SW480 (cell line): ENCODE measurements around the gene ANKLE2.

ENCODE experiments used
- DNase-seq: peaks from one replicate; pipeline ENCODE4 v3.0.0-alpha.2; 2016; ENCODE audit warnings: low spot score

Gene ANKLE2

DNA sequence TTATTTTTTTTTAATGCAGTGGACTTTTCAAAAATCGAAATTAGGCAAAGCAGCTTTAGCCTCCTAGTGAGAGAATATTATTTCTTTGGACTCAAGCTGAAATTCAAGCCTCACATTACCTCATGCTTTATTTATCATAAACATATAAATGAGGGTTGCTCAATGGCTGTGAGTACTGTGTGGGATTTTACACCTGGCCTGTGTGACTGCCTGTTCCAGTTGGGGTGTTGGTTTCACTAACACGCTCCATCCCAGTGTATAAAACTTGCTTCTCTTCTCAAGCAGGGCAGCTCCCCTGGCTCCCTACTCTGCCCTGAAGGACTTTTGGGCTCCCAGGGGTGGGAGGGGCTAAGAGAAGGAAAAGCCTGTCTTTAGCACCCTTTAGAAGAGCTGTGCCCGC, 15.0 kb downstream of the ANKLE2 start:
- DNase-seq = no peak

DNA sequence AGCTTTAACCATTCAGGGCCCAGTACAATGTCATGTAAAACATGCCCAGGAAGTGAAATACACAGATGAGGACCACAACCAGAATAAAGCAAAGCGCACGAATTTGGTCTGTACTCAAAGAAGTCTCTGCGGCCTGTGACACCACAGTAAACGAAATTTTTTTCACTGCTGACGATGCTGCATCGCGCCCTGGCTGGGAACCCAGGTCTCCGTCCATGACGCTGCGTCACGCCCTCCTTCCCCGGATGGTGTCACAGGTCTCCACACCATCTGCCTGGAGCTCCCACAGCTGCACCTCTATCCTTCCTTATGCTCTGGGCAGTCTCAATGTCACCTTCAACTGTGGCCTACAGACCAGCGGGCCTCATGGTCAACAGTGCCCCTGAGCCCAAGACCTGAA, 17.8 kb downstream of the ANKLE2 start:
- DNase-seq = no peak

DNA sequence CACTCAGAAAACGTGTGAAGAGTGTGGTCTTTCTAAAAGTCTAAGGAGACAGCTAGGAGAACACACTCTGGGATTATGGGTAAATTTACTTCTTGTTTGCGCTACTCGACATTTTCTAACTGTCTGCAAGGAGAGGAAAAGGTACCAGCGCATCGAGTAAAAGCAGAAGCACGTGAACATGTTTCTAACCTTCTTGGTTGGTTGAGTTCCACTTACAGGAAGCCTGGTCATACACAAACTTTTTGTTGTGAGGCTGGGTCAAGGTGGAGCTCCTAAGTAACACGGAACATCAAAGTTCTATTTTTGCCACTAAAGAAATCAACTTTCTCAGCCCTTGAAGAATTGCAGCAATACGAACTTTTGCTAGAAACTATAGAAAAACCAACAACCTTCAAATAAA, 20.0 kb downstream of the ANKLE2 start:
- no peak for DNase-seq

DNA sequence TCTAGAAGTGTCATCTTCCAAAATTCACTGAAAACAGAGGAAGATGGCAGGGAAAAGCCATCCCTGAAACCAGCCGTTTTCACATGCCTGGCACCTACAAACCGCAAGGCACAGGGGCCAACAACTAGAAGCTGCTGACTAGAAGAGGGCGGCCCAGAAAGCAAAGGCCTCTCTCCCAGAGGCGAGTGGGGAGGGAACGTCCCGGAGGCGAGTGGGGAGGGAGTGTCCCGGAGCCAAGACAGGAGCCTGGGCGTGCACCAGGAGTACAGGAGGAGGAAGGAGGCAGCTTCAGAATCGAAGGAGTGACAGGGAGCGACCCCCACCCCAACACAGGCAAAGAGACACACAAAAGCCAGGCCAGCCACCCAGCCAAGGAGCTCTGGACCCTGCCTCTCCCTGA, 21.0 kb downstream of the ANKLE2 start:
- DNase-seq = no peak

DNA sequence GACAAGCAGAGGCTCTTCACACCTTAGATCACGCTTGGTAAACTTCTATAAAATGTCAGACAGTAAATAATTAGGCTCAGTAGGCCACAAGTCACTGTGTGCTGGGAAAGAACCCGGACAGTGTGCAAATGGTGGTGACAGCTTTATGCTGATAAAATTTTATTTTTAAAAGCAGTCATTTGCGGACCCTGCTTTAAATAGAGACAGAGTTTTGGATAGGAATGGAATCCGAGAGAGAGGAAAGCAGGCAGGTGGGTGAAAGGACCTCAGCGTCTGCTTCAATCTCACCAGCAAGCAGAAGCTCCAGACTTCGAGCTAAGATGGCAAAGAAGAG, 21.4 kb downstream of the ANKLE2 start:
- no peak for DNase-seq

DNA sequence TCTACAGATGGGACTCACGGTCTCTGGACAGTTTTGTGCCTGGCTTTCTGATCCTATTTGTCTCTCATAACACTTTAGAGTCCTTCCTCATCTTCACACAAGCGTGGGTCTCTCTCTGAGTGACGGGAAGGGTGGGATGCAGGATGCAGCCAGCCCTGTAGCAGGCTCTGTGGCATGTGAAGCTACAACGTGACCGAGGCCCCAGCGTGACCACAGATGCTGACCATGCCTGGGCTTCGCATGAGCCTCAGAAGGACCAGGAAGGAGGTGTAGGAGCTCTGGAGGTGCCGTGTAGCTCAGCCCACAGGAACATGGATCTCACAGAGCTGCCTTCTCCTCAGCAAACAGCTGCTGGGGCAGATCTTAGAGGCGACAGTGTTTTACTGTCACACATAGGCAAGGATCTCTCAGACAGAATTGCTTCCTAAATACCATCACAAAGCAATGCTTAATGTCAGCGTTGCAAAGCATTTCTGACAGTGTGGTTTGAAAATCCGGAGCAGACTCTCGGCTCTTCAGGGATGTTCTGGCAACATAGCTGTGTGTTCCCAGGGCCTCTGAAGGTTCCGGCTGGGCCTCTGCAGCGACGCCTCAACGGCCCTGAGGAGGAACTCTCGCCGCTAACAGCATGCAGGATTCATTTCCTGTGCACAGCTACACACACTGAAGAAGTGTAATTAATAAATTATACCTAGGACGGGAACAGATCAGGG, 21.9 kb downstream of the ANKLE2 start:
- DNase-seq = no peak

DNA sequence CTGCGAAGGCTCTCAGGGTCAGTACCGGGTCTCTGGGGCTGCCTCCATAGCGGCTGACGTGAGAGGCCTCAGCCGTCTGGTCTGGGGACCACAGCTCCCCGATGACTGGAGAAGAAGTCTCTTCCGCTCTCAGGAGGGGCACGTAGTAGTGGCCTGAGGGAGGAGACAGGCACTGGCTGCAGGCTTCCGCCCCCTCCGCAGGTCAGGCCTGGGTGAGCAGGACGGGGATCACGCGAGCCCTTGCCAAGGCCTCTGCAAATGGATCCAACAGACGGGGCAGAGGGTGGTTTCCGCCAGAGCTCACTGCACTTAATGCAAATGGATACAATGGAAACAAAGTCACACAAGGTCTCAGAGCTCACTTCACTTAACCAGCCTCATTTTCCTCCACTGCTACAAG, 24.7 kb downstream of the ANKLE2 start:
- no peak for DNase-seq

DNA sequence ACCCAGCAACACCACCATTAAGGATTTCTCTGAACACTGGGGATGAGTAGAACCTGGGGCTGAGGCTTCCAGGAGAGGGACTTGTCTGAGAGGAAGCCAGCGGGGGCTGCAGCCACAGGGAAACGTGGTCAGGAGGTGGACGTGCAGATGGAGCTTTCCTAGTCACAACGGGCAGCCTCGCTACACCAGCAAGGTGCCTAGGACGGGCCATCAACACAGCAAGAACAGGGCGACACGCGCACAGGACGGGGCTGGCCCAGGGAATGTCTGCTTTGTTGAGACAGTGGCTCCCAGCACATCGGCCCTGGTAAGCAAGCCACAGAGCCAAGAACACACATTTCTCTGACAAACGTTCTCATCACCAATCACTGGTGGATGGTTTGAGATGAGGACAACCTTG, 25.3 kb downstream of the ANKLE2 start:
- no peak for DNase-seq

DNA sequence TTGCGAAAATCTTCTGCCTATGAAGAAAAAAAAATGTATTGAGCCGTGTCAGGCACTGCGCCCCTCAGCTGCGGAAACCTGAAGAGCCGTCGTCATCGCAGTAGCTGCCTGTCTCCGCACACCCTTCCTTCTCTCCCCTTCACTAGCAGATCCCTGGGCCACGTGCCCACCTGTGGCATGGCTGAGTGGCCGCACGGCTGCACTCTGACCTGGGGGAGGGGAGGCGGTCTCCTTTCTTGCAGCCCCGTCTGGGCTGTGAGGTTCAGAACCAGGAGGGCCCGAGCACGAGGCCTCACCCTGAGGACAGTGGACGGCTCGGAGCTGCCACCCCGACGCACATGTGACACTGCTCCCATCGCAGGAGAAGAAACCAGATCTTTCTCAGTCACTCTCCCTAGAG, 26.1 kb downstream of the ANKLE2 start:
- DNase-seq = no peak

DNA sequence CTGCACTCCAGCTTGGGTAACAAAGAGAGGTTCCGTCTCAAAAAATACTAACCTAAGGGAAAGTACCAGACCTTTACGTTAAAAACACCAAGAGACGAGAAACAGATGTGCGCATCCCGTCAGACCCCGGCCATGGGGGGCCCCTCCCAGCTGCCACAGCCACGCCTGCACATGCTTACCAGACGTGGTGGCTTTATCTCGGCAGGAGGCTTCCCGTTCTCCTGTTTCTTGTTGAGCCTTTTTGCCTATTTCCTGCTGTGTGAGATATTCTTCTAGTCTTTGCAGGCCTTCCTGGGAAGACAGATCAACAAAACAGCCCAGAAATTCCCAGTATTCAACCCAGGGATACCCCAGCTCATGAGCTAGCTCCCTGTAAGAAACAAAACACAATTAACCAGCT, 27.4 kb downstream of the ANKLE2 start:
- DNase-seq = no peak

DNA sequence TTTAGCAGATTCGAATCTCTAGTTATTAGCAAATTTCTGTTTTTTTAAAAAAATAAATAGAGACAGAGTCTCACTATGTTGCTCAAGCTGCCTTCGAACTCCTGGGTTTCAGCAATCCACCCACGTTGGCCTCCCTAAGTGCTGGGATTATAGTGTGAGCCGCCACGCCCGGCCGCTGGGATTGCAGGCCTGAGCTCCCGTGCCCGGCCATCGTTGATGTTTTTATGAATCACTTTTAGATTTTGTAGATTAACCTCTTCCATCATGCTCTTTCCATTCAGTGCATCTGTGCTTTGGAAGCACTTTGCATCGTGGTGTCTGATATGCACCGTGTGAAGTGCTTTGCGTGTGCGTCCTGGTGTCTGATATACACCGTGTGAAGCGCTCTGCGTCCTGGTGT, 30.1 kb downstream of the ANKLE2 start:
- DNase-seq = no peak

DNA sequence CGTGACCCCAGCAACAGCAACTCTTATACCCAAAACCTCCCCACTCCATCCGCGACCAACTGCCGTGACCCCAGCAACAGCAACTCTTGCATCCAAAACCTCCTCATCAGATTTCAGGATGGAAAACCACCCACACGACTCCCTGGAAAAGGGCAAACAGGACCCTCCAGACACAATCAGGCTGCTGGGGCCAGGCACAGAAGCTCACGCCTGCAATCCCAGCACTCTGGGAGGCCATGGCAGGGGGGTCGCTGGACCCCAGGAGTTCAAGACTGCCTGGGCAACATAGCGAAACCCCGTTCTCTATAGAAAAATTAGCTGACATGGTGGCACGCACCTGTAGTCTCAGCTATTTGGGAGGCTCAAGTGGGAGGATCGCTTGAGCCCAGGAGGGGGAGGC, 31.3 kb downstream of the ANKLE2 start:
- no peak for DNase-seq

DNA sequence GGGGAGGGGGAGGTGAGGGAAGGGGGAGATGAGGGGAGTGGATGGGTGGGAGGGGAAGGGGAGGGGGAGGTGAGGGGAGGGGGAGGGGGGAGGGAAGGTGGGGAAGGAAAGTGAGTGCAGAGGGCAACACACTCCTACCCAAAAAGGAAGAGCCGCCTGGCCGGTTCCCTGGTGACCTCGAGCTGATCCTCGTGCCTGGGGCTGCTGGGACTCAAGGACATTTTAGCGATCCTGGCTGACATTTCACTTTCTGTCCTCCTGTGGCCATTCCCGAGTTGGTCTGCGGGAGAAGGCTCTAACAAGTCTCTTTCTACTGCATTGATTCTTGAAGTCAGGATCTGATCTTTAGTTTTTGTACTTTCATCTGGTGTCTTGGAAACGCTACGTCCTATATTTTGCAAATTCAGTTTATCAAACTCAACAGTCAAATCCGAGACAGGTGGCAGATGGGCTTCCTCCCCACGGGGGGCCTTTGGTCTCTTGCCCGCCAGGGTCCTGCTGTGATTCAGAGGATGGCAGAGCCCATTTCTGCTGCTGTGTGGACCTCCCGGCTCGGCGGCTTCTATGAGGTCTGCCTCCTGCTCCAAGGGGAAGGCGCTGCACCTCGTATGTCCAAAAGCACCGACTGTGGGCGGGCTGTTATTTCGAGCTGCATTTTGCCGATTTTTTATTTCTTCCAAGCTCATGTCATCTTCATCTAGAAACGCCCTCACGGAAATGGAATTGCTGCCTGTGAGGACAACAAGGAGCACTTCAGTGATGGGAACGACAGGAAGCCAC, 31.9 kb downstream of the ANKLE2 start:
- DNase-seq = peak; percentile 17

DNA sequence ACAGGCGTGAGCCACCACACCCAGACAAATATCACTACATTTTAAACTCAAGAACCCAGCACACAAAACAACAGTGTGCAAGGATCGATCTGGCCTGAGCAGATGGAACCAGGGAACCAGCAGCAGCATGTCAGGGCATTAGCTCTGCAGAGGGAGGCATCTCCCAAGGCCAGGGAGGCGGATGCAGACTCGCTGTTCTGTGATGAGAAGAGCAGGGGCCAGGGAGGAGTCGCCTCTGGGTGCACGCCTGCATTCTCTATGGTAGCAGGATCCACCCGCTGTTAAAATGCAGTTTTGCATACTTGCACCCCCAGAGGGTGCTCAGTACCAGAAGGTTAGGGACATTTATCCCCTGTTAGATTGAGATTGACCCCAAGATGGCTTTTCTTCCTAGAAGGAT, 33.1 kb downstream of the ANKLE2 start:
- no peak for DNase-seq

DNA sequence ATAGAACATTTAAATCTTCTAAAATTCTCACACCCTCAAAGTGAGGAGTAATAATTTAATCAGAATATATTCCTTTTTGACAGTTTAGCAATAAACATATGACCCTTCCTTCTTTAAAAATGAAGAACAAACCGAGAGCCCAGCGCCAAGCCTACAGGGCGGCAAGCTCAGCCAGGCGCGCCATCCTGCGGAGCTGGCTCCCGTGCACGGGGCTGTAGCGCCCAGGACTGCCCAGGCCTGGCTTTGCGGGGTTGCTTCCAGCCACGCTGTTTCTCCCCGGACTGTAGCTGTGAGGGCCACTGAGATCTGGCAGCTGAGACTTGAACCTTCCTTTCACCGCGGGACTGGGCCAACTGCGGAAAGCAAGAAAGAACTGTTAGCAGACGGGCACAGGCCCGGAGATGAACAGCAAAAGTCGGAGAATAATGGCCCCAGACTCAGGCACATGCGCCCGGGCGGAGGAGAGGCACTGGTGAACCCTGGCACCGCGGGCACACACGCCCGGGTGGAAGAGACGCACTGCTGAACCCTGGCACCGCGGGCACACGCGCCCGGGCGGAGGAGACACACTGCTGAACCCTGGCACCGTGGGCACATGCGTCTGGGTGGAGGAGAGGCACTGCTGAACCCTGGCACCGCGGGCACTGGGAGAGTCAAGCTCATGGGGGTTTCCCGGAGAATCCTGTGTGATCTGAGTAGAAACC, 34.4 kb downstream of the ANKLE2 start:
- no peak for DNase-seq

DNA sequence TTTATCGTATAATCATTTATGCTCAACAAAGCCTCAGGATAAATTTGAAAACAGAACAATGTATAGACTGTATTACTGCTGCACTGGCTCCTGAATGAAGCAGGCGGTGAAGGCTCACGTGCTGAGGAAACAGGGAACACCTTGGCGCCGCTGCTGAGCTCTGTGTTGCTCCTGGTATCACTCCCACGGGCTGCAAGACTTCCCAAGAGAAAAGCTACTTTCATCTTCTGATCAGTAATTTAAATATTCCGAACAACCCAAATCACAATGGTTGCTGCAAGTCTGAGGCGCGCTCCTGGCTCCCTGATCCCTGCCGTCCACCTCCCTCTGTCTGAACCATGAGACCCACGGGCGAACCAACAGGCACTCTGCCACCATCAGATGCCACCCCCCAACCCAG, 35.2 kb downstream of the ANKLE2 start:
- DNase-seq = no peak

DNA sequence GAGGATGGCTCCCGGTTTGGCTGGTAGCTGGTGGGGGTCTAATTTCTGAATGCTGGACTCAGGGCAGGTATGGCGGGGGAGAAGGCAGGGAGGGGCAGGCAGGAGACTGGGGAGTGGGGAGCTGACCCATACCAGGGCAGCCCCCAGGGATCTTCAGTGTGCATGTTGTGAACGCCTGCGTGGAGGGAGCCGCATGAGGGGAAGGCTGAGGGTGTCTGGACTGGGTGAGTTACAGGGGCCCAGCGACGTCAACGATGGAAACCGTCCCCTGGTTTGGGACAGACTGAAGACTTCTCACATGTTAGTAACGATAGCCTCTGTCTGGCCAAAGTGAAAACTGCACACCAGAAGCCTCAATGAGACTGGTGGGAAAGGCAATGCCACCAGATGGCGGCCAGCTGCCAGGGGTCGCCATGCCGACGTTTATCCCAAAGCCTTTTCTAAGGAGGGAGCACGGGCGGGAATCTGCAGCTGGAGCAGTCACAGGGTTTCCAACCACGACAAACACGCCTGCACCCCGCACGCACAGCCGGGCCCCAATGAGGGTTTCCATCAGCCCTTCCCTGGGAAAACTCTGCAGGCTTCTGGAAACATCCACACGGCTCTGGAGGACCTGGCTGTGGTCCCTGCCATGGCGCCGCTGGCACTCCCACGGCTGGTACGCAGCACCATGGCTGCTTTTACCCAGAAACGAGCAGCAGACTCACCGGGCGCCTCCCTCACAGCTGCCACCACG, 37.0 kb downstream of the ANKLE2 start:
- DNase-seq = no peak

DNA sequence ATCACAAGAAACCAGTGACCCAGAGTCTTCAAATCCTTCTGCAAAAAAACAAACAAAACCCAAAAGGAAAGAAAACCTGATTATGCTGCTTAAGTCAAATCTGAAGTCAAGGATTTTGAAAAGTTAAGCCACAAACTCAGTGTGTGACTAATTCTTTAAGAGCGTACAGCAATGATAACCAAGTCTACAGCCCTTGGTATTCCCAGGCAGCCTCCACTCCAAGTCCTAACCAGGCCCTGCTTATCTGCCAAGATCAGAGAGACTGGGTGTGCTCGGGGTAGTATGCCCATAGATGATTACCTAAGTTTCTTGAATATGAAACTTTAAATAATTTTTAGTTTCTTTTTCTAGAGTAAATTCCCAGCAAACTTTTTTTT, 37.9 kb downstream of the ANKLE2 start:
- DNase-seq = no peak

DNA sequence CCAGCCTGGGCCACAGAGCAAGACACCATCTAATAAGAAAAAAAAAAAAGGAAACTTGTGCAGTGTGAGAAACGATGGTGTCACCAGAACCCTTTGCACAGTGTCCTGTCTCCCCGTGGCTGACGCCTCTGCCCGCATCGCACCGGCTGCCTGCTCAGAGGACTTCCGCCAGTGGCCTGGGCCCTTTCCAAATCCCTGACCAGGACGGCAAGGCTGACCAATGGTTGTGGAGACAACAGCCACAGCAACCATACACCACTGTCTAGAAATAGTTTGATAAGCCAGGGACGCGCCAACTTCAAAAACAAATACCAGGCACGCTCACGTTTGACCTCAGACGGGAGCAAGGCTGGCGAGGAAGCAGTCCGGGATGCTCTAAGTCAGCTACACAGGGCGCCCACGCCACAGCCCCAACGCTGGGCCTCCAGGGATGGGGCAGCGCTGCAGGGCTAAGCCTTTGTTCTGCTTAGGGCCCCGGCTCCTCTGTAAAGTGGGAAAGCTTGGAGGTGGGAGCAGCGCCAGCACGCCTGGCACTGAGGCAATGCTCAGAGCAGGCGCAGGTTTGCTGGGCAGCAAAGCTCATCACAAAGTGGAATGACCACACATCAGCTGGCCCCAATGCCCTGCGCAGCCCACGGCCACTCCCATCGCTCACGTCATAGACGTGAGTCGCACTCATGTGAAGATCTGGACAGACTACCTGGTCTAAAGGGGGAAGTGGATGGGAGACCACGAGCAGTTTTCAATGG, 38.4 kb downstream of the ANKLE2 start:
- DNase-seq = no peak

DNA sequence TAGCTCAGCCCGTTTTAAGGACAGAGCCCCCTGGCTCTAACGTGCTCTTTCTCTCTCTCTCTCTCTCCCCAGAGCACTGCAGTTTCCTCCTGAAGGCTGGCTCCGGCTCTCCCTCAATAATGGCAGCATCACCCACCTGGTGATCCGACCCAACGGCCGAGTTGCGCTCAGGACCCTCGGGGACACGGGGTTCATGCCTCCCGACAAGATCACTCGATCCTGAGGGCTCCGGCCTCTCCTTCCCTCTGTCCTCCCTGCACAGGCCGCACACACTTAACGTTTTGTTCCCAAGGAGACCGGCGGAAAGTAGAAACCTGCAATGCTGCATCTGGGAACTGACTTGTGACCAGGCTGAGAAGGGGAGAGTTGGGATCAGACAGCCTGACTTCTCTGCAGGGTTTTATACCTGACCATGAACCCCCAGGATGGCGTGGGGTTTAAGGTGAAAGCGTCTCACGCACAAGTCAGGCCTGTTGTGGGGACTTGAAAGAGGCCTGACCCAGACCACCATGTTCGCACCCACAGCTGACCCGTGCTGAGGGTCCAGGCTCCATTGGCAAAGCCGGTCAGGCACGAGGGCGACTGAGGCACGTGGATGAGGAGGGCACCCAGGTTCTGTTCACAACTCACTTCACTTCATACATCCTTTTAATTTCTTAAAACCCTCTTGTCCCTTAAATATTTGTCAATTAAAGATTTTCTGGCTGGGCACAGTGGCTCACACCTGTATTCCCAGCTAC, 40.9 kb downstream of the ANKLE2 start:
- no peak for DNase-seq

DNA sequence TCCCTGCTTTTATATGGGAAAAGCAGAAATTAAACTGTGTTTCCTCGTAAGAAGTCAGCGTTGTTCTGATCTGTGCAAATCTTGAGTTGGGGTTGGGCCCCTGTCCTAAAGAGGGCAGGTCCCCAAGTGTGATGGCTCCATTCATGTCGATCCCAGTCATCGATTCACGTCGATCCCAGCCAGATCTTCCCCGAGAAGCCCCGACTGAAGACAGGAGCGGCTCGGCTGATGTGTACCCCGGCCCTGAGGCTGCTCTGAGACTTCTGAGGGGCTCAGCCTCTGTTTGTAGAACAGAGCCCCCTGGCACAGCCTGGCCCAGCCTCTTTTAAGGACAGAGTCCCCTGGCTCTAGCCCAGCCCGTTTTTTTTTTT, 41.7 kb downstream of the ANKLE2 start:
- no peak for DNase-seq
